CD4-positive, alpha-beta T cell treated with Interleukin-2 at 100 ng/mL for 4 hours (primary cell): ENCODE results near the gene LIPI.
"Not testable (repeated sequence)": the region's sequence is repeated elsewhere in the genome, so short reads cannot be mapped to it uniquely, and the experiment has no call there.

Experiments used
- DNase-seq: peaks from one replicate; pipeline ENCODE4 v3.0.0-alpha.2; 2020; ENCODE audit warnings: low spot score

LIPI gene

DNA sequence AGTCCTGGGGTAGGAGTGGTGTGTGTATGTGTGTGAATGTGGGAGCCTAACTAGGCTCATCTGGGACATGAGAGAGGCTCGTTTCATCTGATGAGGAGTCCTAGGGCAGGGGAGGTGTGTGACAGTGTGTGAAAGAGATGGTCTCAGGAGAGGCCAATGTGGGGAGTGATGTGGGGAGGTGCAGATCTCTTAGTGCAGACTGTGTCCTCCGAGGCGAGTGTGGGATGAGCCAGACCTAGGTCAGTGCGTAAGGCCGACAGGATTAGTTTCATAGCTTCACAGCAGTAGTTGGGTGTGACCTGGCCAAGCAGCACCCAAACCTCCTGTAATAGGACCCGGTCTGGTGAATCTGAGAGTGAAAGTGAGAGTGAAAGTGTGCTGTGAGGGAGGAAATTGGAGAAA is 94.7 kb downstream of the LIPI start:
- DNase-seq = no peak

DNA sequence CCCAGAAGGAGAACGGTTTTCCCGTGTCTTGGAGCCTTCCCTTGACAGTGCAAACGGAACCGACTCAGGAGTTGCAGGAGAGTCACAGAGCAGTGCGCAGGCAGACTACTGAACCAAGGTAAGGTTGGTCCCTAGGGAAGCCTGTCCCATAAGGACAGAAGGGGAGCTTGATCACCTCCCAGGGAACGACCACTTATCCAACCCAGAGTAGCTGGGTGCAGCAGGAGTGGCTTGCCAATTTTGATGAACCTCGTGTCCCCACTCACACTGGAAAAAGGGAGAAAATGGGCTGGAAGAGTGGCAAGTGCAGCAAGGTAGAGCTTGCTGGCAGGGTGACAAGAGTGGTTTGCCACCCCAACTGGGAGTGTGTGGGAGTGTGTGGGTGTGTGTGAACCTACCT is 95.1 kb downstream of the LIPI start:
- DNase-seq = no peak

DNA sequence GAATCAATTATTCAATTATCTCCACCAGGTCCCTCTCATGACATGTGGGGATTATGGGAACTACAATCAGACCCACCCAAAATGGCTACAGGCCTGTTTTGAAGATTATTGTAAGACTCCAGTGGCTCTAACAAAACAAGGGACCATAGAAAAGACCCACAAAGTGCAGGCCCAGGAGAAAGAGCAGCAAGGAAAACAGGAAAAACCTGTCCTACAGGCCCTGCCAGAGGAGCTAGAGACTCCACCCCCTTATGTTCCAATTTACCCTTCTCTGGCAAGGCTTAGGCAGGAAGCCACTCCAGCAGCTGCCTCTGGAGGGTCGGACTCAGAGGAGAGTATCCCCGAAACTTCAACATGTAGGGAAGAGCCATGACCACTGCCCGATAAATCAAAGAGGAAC is 96.5 kb downstream of the LIPI start:
- no peak for DNase-seq

DNA sequence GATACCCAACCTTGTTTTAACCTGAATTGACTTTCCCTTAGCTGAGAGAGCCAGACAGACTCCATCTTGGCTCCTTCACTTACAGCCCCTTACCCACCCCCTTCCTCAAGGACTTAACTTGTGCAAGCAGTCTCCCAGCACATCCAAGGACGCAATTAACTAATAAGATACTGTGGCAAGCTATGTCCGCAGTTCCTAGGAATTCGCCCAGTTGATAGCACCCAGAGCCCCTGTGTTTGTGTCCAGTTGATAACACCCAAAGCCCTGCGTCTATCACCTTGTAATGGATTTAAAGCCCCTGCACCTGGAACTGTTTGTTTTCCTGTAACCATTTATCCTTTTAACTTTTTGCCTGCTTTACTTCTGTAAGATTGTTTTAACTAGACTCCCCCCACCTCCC is 106.2 kb downstream of the LIPI start:
- DNase-seq = not testable (repeated sequence)

DNA sequence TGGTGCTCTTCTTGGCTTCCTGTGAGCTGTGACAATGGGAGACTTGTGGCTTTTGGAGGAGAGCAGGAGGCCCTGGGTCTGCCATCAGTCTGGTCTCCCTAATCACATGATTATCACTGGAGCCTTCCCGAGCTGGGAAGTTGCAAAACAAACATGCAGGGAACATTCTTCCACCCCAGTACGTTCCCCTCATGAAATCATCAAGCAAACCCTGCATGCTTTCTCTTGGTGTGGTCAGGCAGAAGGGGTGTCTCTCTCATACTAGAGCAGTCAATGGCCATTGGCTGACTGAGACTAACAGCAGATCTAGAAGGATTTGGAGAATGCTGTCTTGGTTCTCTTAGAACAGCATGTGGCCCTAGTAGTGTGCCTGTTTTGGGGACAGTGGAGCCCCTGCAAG is 111.2 kb downstream of the LIPI start:
- no peak for DNase-seq

DNA sequence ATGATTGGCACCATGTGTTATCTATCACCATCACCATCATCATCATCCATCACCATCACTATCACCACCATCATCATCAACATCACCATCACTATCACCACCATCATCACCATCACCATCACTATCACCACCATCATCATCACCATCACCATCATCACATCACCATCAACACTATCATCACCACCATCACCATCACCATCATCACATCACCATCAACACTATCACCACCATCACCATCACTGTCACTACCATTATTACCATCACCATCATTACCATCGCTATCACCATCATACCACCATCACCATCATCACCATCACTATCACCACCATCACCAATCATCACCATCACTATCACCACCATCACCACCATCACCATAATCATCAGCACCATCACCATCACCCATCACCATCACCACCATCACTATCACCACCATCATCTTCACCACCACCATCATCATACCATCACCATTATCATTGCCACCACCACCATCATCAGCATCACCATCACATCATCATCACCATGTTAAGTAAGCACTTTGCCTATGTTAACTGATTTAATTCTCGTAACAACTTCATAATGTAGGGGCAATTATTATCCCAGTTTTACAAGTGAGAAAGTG is 112.8 kb downstream of the LIPI start:
- no peak for DNase-seq

DNA sequence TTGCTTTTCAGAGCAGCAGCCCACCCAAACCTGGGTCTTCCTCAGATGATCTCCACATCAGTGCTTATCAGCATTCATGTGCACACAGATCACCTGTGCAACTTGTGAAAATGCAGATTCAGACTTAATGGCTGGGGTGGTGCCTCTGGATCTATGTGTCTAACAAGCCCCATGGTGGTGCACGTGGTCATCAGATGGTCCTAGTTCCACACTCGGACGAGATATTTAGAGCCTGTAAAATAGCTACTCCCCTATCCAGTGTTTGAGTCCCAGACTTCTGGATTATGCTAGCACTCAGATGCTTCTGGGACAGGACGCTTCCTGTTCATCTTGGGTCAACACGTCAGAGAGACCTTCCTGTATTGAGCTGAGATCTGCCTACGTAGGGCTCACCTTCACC is 114.2 kb downstream of the LIPI start:
- no peak for DNase-seq

DNA sequence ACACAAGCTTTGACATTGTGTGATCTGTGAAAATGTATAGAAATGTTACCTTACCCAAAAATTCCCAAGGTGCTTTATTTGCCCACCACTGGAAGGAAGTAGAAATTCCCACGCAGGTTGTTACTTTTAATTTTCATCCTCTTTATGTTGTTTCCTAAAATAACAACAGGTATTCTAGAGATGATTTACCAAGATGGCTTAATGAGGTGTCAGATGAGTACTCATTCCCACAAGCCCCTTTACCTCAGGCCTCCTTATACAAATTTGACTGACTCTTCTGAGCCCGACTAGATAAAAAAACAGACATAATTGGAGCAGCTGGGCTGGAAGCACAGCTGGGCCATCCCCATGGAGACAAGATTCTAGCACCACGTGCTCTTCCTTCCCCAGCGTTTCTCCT is 114.6 kb downstream of the LIPI start:
- DNase-seq = no peak

DNA sequence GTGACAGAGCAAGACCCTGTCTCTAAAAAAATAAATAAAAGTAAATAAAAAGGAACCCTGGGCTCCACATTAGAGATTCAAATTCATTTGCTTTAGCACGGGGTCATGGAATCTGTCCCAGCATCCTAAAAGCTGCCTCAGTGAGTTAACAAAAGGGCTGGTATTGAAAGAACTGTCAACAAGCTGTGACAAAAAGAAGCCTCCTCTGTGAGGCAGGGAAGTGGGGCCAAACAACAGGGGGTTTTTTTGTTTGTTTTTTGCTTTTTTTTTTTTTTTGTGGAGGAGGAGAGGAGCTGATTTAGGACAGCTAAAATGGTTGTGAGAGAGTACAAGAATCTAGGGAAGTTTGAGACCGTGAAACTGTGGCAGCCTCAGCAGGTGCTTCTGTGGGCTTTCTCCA is 115.7 kb downstream of the LIPI start:
- DNase-seq = no peak

DNA sequence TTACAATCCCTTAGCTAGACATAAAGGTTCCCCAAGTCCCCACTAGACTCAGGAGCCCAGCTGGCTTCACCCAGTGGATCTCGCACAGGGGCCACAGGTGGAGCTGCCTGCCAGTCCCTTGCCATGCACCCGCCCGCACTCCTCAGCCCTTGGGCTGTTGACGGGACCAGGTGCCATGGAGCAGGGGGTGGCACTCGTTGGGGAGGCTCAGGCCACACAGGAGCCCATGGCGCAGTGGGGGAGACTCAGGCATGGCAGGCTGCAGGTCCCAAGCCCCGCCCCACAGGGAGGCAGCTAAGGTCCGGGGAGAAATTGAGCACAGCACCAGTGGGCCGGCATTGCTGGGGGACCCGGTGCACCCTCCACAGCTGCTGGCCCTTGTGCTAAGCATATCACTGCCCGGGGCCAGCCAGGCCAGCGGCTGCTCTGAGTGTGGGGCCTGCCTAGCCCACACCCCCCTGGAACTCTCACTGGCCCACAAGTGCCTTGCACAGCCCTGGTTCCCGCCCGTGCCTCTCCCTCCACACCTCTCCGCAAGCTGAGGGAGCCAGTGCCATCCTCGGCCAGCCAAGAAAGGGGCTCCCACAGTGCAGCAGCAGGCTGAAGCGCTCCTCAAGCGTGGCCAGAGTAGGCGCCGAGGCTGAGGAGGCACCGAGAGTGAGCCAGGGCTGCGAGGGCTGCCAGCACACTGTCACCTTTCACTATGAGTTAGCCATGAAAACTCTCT is 117.8 kb downstream of the LIPI start:
- no peak for DNase-seq

DNA sequence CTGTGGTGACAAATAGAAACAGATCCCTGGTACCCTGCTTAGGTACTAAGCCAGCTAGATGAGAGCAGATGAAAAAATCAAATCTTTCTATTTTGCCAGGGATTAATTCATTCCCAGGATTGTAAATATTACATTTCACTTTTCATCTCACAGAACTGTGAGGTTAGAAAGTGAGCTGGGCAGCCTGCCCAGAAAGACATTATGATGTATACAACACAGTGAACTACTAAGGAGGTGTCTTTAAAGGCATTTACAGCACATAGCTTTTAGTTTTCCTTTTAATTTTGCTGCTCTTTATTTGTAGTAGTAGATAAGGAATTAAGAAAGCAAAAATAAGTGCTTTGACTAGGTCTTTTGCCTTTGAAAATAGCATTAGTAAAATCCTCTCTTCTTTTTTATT is 120.6 kb downstream of the LIPI start:
- not testable (repeated sequence) for DNase-seq

DNA sequence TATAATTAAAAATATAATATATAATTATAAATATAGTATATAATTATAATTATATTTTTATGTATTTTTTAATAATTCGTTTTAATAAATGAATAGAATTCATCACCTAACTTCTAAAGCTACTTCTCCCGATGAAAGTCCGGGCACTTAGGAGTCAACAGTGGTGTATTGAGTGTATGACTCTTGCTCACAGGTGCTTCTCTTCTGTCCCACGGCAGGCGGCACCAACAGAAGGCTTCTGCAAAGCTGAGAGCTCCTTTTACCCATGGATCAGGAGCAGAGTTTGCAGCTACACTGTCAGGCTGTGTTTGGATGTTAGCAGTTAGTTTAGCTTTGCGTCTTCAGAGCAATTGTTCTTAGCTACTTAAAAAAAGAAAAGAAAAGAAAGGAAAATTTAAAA is 122.4 kb downstream of the LIPI start:
- DNase-seq = no peak

DNA sequence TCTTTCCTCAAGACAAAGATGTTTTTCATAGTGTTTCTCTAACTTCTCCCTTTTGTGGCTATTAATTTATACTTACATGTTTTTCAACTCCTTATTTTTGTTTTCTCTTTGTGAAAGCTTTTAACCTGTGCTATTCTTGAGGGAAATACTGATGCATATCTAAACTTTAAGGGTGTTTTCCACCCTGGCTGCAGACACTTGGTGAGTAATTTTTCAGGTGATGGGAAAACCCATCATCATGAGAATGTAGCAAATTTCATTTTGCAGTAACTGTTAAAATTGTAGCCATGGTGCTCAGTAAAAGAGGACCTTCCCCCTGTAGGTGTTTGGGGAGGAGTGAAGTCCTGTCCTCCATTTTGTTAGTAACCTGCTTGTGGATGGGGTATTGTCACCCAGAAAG is 124.2 kb downstream of the LIPI start:
- DNase-seq = no peak

DNA sequence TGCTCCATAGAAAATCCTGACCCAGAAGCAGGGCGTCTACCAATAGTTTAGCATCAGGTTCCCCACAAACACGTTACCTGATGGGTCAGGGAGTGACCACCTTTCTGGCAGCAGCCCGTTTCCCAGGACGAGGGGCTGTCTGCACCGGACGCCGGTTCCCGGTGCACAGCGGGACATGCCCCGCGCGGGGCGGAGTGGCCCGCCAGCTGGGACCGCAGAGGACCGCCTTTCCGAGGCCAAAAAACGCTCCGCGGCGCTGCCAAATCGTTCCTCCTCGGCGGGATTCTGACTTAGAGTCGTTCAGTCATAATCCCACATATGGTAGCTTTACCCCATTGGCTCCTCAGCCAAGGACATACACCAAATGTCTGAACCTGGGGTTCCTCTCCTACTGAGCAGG is 126.1 kb downstream of the LIPI start:
- DNase-seq = no peak

DNA sequence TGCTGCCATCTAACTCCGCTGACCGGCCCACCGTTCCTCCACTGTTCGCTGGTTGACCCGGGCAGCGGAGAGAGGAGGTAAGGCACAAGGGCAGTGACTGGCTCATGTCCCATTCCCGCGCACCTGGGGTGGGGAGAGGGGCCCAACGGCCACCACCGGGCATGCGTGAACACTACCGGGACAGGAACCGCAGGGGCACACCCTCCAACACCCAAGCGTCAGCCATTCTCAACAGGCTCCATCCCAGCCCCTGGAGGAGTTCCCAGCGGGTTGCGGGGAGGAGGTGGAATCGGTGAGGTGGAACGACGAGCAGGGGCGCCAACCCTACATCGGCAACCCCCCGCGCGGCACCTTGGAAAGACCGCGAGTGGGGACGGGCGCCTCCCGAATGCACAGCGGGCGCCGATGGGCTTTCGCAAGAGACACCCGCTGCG is 126.7 kb downstream of the LIPI start:
- DNase-seq = no peak

DNA sequence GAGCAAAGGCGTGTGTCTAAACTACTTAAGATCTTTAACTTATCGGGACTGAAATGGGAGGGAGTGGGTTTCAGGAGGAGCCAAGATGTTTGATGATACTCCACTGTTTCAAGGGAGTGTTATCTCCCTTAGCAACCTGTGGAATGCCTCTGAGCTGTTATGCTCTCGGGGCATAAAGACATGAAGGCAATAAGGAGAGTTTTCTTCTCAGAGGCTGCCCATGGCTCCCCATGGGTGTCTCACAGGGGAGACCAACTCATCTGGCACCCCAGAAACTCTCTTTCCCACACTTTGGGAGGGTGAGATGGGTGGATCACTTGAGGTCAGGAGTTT is 130.0 kb downstream of the LIPI start:
- no peak for DNase-seq

DNA sequence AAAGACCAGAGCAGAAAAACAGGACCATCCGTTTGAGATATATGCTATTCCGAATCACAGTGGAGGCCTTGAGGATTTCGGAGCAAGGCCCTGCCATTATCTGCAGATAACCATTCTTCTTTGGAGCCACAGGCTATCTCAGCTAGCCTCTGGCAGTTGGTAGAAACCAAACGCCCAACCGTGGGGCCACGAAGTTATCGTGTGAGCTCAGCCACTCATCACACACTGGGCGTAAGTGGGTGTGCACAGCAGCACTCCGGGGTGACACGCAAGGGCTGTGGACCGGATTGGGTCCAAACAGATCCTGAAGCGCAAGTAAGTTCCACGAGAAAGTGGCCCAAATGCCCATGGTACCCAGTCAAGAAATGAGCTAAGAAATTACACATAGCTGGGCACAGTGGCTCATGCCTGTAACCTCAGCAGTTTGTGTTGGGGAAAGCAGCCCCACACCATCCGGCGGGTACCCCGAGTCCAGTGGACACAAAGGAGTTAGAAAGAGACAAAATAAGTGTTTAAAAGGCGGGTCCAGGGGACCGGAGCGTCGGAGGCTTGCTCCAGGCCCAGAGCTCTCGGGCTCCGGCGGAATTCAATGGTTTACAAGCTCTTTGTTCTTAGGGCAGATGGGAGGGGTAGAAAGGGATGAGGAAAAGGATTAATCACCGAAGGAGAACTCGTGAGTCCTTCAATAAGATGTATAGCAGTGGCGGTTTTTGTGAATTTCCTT is 130.6 kb downstream of the LIPI start:
- DNase-seq = no peak

DNA sequence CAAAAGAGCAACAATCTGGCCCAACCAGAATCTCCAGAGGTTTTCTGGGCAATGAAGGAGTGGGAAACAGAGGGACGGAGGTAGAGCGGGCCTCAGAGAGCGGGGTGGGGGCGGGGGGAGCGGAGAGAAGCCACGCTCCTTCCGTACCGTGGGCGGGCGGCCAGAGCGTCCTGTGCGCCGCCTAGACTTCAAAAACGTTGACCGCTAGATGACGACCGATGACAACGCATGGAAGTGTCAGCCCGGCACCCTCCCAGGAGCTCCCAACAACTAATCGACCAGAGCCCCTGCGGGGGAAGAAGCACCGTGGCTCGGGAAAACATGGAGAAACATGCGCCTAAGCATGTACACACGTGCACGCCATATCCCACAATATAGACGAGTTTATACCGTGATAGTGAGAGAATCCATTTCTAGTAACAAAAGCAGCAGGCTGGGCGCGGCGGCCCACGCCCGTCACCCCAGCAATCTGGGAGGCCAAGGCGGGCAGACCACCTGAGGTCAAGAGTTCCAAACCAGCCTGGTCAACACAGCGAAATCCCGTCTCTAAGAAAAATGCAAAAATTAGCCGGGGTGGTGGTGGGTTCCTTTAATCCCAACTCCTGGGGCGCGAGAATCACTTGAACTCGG is 131.9 kb downstream of the LIPI start:
- no peak for DNase-seq

DNA sequence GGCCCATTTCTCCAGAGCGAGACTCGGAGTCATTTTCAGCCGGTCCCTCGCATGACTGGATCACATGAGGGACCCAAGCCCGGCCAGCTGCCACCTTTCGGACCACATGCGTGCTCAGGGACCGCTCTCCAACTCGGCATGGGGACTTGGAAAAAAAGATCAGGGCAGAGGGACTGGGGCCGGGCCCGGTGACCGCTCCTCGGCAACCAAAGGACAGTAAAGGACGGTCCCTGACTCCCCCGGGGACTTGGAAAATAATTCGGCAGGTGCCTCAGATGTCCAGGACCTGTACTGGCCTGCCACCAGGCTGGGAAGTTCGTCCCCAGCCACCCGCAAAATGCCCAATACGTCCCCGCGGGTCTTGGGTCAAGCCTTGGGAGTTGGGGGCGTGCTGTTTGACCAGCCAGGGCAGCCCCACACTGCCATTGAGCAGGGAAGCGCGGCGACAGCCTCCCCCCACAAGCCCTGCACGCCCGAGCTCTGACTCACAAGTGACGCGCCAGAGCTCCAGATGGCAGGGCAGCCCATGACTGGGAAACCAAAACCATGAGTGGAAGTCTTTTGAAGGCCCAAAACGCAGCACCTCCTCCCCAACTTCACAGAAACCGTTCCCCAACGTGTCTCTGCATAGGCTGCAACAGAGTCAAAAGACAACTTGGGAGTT is 134.5 kb downstream of the LIPI start:
- no peak for DNase-seq

DNA sequence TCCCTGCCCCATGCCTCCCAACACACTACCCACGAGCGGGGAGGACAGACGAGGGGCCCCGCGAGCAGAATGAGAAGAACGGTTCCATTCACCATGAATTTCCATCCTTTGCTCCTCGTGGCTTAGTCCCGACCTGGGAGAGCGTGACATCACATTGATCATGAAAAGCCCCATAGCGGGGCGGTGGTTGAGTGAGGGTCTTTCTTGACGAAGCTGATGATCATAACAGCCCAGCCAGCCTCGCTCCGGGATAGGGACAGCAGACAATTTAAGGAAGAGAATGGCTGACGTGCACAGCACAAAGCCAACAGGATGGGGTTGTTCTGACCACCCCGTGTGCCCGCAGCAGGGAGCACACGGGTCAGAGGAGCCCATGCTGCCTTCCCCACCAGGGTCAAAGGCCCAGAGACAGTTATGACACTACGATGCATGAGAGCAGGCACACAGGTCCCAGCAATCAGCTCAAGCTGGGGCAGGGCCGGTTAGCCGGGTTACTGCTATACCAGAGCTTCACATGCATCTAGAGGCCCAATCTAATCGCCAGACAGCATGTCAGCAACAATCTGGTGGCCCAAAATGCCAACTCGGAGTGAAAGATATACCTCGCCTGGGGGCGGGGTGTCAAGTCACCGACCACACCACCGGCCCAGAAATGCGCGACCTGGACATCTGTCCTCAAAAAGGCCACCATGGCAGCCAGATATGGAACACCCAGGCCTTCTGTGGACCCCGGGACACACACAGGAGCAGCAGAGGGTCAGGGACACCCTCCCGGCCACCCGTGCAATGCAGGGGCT is 135.2 kb downstream of the LIPI start:
- no peak for DNase-seq

DNA sequence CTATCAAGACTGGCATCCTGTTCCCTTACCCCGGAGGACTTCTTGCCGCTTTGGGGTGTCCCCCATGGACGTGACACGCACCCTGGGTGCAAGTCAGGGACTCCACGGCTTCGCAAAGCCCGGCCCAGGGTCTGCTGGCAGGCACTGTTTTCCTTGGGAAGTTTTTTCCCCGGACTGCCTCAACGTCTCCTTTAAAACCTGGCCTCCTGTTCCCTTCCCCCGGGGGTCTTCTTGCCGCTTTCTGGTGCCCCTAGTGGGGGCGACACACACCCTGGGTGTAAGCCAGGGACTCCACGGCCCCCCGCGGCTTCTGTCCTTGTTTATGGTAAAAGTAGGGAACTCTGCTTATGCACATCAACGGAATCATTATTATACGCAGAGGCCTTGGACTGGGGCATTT is 136.6 kb downstream of the LIPI start:
- DNase-seq = no peak

DNA sequence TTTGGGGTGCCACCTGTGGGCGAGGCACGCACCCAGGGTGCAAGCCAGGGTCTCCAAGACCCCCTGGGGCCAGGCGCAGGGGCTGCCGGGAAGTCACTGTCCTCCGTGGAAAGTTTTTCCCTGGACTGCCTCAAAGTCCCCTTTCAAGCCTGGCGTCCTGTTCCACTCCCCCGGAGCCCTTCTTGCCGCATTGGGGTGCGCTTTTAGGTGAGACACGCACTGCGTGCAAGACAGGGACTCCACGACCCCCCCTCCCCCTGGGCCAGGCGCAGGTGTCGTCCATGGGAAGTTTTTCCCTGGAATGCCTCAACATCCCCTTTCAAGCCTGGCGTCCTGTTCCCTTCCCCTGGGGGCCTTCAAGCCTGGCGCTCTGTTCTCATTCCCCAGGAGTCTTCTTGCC is 137.1 kb downstream of the LIPI start:
- DNase-seq = no peak
